Epithelial cell of esophagus (primary cell): ENCODE measurements around the gene PNLDC1.

Experiments used
- DNase-seq: peaks from one replicate; pipeline ENCODE4 v3.0.0; 2010; ENCODE audit warnings: low read depth
- H3K4me3 ChIP-seq: 2 replicates; pipeline ENCODE4 v1.5.1; 2011; ENCODE audit warnings: mild to moderate bottlenecking, low read length, control low read depth
- CTCF ChIP-seq: IDR thresholded peaks from 2 replicates; pipeline ENCODE4 v1.5.1; 2011; ENCODE audit warnings: low read depth, mild to moderate bottlenecking, low read length, control low read depth, inconsistent platforms; ENCODE audit not compliant: insufficient read depth; ENCODE audit errors: missing control alignments

PNLDC1 gene

GRCh38 chr6:159866286-159867247 lies 66.5 kb downstream of the PNLDC1 start:
- no peak for TF ChIP-seq CTCF
- H3K4me3 ChIP-seq, result no peak overlapping the region
- no peak for DNase-seq
